Fibroblast of the aortic adventitia (primary cell): ENCODE measurements around the gene PDSS2. TPM values are rescaled to one million over a fixed set of nuclear protein-coding genes. Genes with fewer than 3 reads are reported as not detected.

Experiments used
- DNase-seq: peaks from one replicate; pipeline ENCODE4 v3.0.0-alpha.2; 2010; ENCODE audit warnings: low read depth
- H3K4me3 ChIP-seq: 2 replicates; pipeline ENCODE4 v1.5.1; 2011; ENCODE audit warnings: low read depth, mild to moderate bottlenecking, control low read depth, low read length, moderate library complexity
- small RNA-seq: library from RNA; depleted of rRNA; stranded (forward); fragments of <200 nt; gene quantifications from one replicate; pipeline ENCODE3, GENCODE V24; 2012
- total RNA-seq: library from RNA; depleted of rRNA; stranded (reverse); fragments of >200 nt; gene quantifications from 2 replicates; pipeline ENCODE4 v1.2.3, GENCODE V29; 2012; ENCODE audit warnings: low replicate concordance
- TF ChIP-seq, protein P1 (sequence below): IDR thresholded peaks from 2 replicates; pipeline ENCODE4 v1.5.1; 2011; ENCODE audit warnings: mild to moderate bottlenecking, low read length, control low read depth, inconsistent platforms; ENCODE audit not compliant: insufficient read depth

The PDSS2 gene
- total RNA-seq, 1 donor = 14.4 TPM

- H3K4me3 ChIP-seq = no peak overlapping the region
- no peak for DNase-seq
- TF ChIP-seq, protein P1, sequence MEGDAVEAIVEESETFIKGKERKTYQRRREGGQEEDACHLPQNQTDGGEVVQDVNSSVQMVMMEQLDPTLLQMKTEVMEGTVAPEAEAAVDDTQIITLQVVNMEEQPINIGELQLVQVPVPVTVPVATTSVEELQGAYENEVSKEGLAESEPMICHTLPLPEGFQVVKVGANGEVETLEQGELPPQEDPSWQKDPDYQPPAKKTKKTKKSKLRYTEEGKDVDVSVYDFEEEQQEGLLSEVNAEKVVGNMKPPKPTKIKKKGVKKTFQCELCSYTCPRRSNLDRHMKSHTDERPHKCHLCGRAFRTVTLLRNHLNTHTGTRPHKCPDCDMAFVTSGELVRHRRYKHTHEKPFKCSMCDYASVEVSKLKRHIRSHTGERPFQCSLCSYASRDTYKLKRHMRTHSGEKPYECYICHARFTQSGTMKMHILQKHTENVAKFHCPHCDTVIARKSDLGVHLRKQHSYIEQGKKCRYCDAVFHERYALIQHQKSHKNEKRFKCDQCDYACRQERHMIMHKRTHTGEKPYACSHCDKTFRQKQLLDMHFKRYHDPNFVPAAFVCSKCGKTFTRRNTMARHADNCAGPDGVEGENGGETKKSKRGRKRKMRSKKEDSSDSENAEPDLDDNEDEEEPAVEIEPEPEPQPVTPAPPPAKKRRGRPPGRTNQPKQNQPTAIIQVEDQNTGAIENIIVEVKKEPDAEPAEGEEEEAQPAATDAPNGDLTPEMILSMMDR = no peak
Measured at GRCh38 chr6:107103082-107103481, 356.3 kb downstream of the PDSS2 start.

Small RNA genes lying within 50 kb of the gene (small RNA-seq; reads per million reads assigned to genes)
- not detected for gene AL591516.1
- not detected for gene RNU6-1299P

Other genes with a start within 250 kb of the PDSS2 start
- gene SOBP, start 30.6 kb upstream of the PDSS2 start, total RNA-seq = 7.4 and 7.9 TPM in 2 replicates